Endodermal cell (in vitro differentiated cells): ENCODE data around the gene NAALADL2. TPM values are rescaled to one million over a fixed set of nuclear protein-coding genes. Genes with fewer than 3 reads are reported as not detected.
A peak's percentile ranks its signal among the peaks of the same experiment; 100 is the strongest.

Experiments
- DNase-seq: peaks from one replicate; pipeline ENCODE4 v3.0.0-alpha.2; 2017
- H3K27ac ChIP-seq: 2 replicates; pipeline ENCODE4 v1.5.1; 2013; ENCODE audit warnings: mild to moderate bottlenecking, low read depth, low read length, moderate library complexity
- H3K27me3 ChIP-seq: 2 replicates; pipeline ENCODE4 v1.6.1; 2013; ENCODE audit warnings: mild to moderate bottlenecking, low read length, moderate library complexity; ENCODE audit not compliant: insufficient read depth, control insufficient read depth, poor library complexity, severe bottlenecking
- H3K36me3 ChIP-seq: 2 replicates; pipeline ENCODE4 v1.7.0; 2013; ENCODE audit warnings: mild to moderate bottlenecking, low read length, moderate library complexity; ENCODE audit not compliant: control insufficient read depth, insufficient read depth
- H3K4me1 ChIP-seq: one replicate; pipeline ENCODE4 v1.7.0; 2013; ENCODE audit warnings: low read length; ENCODE audit not compliant: control insufficient read depth, insufficient read depth
- H3K4me3 ChIP-seq: 2 replicates; pipeline ENCODE4 v1.5.1; 2013; ENCODE audit warnings: mild to moderate bottlenecking, low read length, moderate library complexity
- H3K9ac ChIP-seq: 2 replicates; pipeline ENCODE4 v1.6.1; 2013; ENCODE audit warnings: mild to moderate bottlenecking, low read length, moderate library complexity; ENCODE audit not compliant: poor library complexity, severe bottlenecking; ENCODE audit errors: extremely low read depth
- H3K9me3 ChIP-seq: 2 replicates; pipeline ENCODE4 v1.6.1; 2013; ENCODE audit warnings: mild to moderate bottlenecking, low read length, moderate library complexity; ENCODE audit not compliant: control insufficient read depth
- H3K27ac Mint-ChIP-seq: 2 replicates; pipeline ENCODE4 v1.8.0; 2020; ENCODE audit warnings: mixed read lengths
- H3K27me3 Mint-ChIP-seq: 2 replicates; pipeline ENCODE4 v1.8.0; 2021; ENCODE audit warnings: mild to moderate bottlenecking, mixed read lengths; ENCODE audit not compliant: insufficient read depth
- H3K36me3 Mint-ChIP-seq: 2 replicates; pipeline ENCODE4 v1.8.0; 2020; ENCODE audit warnings: low read depth, mixed read lengths
- H3K4me1 Mint-ChIP-seq: 2 replicates; pipeline ENCODE4 v1.8.0; 2020; ENCODE audit warnings: mixed read lengths
- H3K4me3 Mint-ChIP-seq: 2 replicates; pipeline ENCODE4 v1.8.0; 2020; ENCODE audit warnings: mild to moderate bottlenecking, moderate library complexity, mixed read lengths
- H3K9me3 Mint-ChIP-seq: 2 replicates; pipeline ENCODE4 v1.8.0; 2020; ENCODE audit warnings: mild to moderate bottlenecking, mixed read lengths
- CTCF ChIP-seq: fragments of 200-600 bp; sonication (generic); conservative IDR thresholded peaks from 2 replicates; pipeline ENCODE4 v1.5.0; 2021; ENCODE audit warnings: antibody characterized with exemption, mild to moderate bottlenecking
- WGBS, 2 experiments: methylation state at CpG; one replicate each; pipeline versions ENCODE4 v1.1.5 to v1.1.7; 2013; ENCODE audit warnings: missing lambda C conversion rate in 2 of 2, mixed read lengths in 1 of 2; ENCODE audit not compliant: insufficient coverage in 1 of 2, insufficient read length in 1 of 2; 5-methylcytosine and 5-hydroxymethylcytosine counted together
- total RNA-seq, 2 donors: library from RNA; stranded (reverse); fragmentation: NEBNext Ultra II Directional in 1 of 2; extraction: Animal tissue kit (Norgen Biotek cat#: 25700) in 1 of 2; gene quantifications; 2 replicates in 1 of 2; 3 replicates in 1 of 2; pipeline ENCODE4 v1.2.1, GENCODE V29; 2021

NAALADL2 gene
- total RNA-seq, 2 donors from 2014 or later = 1.6 to 1.8 TPM

GRCh38 chr3:175601521-175601920, 742.4 kb downstream of the NAALADL2 start:
- 94% methylated on average over 1 of the region's 1 CpG; no CpG with 5 or more reads in 1 of the 2 experiments for WGBS, 2 experiments
- Histone ChIP-seq H3K27me3 (no peaks in the 10 kb centered on the region), H3K36me3 (no peaks in the 10 kb centered on the region), H3K9ac (no peak overlapping the region), H3K4me3 (no peak overlapping the region), H3K9me3 (no peaks in the 10 kb centered on the region), H3K27ac (no peak overlapping the region), H3K4me1 (no peaks in the 10 kb centered on the region)
- DNase-seq = no peak
- H3K4me3 Mint-ChIP-seq = no peak overlapping the region
- no peak overlapping the region for H3K27ac Mint-ChIP-seq
- H3K4me1 Mint-ChIP-seq = no peaks in the 10 kb centered on the region
- no peaks in the 10 kb centered on the region for H3K36me3 Mint-ChIP-seq
- no peaks in the 10 kb centered on the region for H3K27me3 Mint-ChIP-seq
- TF ChIP-seq CTCF = no peak
- no peaks in the 10 kb centered on the region for H3K9me3 Mint-ChIP-seq

GRCh38 chr3:175605851-175606250, 746.7 kb downstream of the NAALADL2 start:
- Mint-ChIP-seq H3K36me3 (no peaks in the 10 kb centered on the region), H3K4me3 (no peak overlapping the region), H3K27ac (no peak overlapping the region), H3K4me1 (no peaks in the 10 kb centered on the region), H3K9me3 (no peaks in the 10 kb centered on the region), H3K27me3 (no peaks in the 10 kb centered on the region)
- H3K4me1 ChIP-seq = no peaks in the 10 kb centered on the region
- H3K9me3 ChIP-seq = no peaks in the 10 kb centered on the region
- no peaks in the 10 kb centered on the region for H3K27me3 ChIP-seq
- H3K4me3 ChIP-seq = no peak overlapping the region
- 80% methylated on average over 2 of the region's 2 CpGs; no CpG with 5 or more reads in 1 of the 2 experiments for WGBS, 2 experiments
- TF ChIP-seq CTCF = no peak
- no peaks in the 10 kb centered on the region for H3K36me3 ChIP-seq
- H3K27ac ChIP-seq = peak overlapping the region; percentile 38
- no peak overlapping the region for H3K9ac ChIP-seq
- no peak for DNase-seq

DNA sequence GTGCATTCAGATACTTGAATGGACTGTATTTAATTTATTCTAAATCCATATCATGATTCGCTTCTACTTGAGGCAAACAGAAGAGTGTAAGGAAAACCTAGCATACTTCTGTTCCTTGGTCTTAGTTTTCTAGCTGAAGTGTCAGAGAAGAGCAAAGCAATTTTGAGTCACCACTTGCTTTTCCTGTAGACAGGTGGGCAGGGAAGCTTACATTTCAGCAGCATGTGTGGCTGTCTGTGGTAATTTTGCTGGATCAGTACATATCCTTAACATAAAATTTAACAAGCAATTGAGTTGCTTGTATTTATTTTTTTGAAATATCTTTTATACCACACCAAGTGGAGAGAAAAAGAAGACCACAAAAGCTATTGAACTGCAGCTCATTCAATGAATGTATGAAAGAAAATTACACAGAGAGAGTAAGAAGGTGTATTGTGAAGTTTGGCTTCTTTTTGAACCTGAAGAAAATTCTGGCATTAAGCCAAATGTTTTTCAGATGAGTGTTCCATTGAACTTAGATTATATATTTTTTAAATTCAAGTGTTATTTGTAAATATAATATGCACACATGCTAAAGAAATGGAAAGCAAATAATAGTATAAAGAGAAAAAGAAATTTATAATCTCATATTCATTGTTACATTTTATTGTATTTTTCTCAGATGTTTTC, 747.6 kb downstream of the NAALADL2 start:
- no peaks in the 10 kb centered on the region for H3K4me1 Mint-ChIP-seq
- no peak overlapping the region for H3K27ac Mint-ChIP-seq
- 100% methylated on average over 1 of the region's 1 CpG; no CpG with 5 or more reads in 1 of the 2 experiments for WGBS, 2 experiments
- no peak for DNase-seq
- Histone ChIP-seq H3K4me3 (no peak overlapping the region), H3K4me1 (no peaks in the 10 kb centered on the region), H3K27me3 (no peaks in the 10 kb centered on the region), H3K36me3 (no peaks in the 10 kb centered on the region), H3K27ac (peak overlapping the region; percentile 17), H3K9me3 (no peaks in the 10 kb centered on the region), H3K9ac (no peak overlapping the region)
- TF ChIP-seq CTCF = no peak
- no peaks in the 10 kb centered on the region for H3K9me3 Mint-ChIP-seq
- H3K4me3 Mint-ChIP-seq = no peak overlapping the region
- no peaks in the 10 kb centered on the region for H3K27me3 Mint-ChIP-seq
- H3K36me3 Mint-ChIP-seq = no peaks in the 10 kb centered on the region
